Pancreas (tissue), 10 donors: ENCODE measurements around the gene THRA. TPM values are rescaled to one million over a fixed set of nuclear protein-coding genes. Genes with fewer than 3 reads are reported as not detected.

ENCODE experiments used
- ATAC-seq, 4 donors: fragments of 200-7000 bp; cut with Tn5 transposase; one replicate each; pipeline versions ENCODE4 v1.8.0 to v1.9.1; 2020; ENCODE audit warnings: mild to moderate bottlenecking in 4 of 4, moderate library complexity in 4 of 4
- DNase-seq, 6 donors: peaks; one replicate each; pipeline ENCODE4 v3.0.0-alpha.2; 2020
- FAIRE-seq: peaks from 2 replicates; lab custom pipeline; 2012; peaks lifted over from hg19 to GRCh38; lab: Jason Lieb, UNC
- H3K27ac ChIP-seq, 4 donors: fragments of 200-600 bp; sonication (generic); 1 replicate in 3 of 4; 2 replicates in 1 of 4; pipeline versions ENCODE4 v1.5.0 to v1.8.0; 2020
- H3K27me3 ChIP-seq, 4 donors: fragments of 200-600 bp; one replicate each; pipeline ENCODE4 v1.8.0; 2021
- H3K36me3 ChIP-seq, 3 donors: fragments of 200-600 bp; sonication (generic) in 1 of 3; one replicate each; pipeline versions ENCODE4 v1.5.0 to v1.8.0; 2020 to 2021
- H3K4me1 ChIP-seq, 3 donors: fragments of 200-600 bp; one replicate each; pipeline ENCODE4 v1.8.0; 2021
- H3K4me3 ChIP-seq, 4 donors: fragments of 200-600 bp; sonication (generic) in 2 of 4; one replicate each; pipeline versions ENCODE4 v1.5.0 to v1.8.0; 2020 to 2021
- H3K9me3 ChIP-seq, 4 donors: fragments of 200-600 bp; one replicate each; pipeline ENCODE4 v1.8.0; 2021
- WGBS, 2 donors: extraction: QIAGEN DNeasy Blood & Tissue Kit; methylation state at CpG; one replicate each; pipeline ENCODE4 v1.1.7; 2013; 5-methylcytosine and 5-hydroxymethylcytosine counted together
- intact Hi-C, 3 donors: fragments of 100-400 bp; cut with DNase I; formaldehyde crosslinking; loops; one replicate each; pipeline versions ENCODE4 v1.11.1 to v1.14.2; 2022
- polyA plus RNA-seq, 2 donors: library from polyadenylated mRNA; stranded (reverse); fragments of 200-250 nt; gene quantifications; one replicate each; pipeline ENCODE4 v1.2.3, GENCODE V29; 2013
- total RNA-seq, 6 donors: library from RNA; stranded (reverse); fragmentation: NEBNext Ultra II Directional in 4 of 6; extraction: Animal tissue kit (Norgen Biotek cat#: 25700) in 4 of 6; gene quantifications; one replicate each; pipeline versions ENCODE4 v1.2.1 to v1.2.4, GENCODE V29; 2021 to 2023
- TF ChIP-seq, protein P1 (sequence below), 4 donors: fragments of 200-600 bp; sonication (generic) in 3 of 4; IDR thresholded peaks; one replicate each; pipeline versions ENCODE4 v1.5.0 to v1.8.0; 2021; ENCODE audit warnings: antibody characterized with exemption in 4 of 4
- donor health status: healthy with polysubstance abuse.
- donor health status: DM: no; HTN: no; CAD: no; lungs with moderate emphysema.
- donor health status: DM: no; HTN: no; CAD: no.
- donor health status: control.
- donor health status: control.
- donor health status: Bipolar disorder and iron deficiency.
- donor health status: DM: yes; HTN: yes; CAD: no.
- donor health status: DM: no; HTN: no; CAD: no.
- donor health status: DM: no; HTN: no; CAD: no.
- donor health status: DM: yes; HTN: yes; CAD: no.

Gene THRA
- total and polyA plus RNA-seq, 8 donors: 13.8 to 35.7 (median 22.6) TPM

DNA sequence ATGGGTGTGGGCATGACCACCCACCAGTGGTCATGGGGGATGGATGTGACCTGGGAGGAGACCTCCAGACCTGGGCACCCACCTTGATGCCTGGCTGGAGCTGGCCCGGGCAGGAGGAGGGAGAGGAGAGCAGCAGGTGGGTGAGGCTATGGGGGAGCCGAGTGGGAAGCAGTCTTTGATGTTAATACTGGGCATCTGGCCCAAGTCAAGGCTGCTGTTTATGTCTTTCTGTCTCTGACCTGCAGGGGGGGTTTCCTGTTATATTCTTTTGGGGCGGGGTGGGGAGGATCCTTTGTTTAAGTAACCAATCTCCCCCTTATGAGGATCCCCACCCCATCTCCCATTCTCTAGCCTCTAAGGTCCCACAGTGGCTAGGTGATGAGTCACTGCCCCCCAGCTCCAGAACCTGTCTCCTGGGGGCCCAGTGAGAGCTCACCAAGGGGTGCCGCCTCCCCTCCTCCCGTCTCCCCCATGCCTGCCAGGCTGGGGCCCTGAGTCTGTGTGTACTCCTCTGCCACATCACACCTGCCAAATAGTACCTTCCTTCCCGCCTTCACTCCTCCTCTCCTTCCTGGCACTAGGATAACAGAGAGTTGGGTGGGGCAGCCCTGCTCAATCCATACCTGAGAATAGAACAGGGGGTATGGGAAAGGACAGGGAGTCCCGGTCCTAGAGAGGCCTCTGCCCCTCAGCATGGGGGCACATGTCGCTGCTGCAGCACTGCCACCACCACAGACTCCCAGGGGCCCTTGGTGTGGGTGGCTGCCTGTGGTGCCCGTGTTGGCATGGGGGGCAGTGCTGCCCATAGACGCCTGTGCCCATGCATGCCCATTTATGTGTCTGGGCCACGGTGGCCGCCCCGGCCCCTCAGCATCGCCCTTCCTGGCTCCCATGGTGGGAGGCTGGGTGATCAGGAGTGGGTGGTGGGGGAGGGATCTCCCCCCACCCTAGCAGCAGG lies 7.3 kb downstream of the THRA start:
- peak overlapping the region in 2 of 4 donors; percentile 4 to 28 for H3K4me3 ChIP-seq
- TF ChIP-seq, protein P1, sequence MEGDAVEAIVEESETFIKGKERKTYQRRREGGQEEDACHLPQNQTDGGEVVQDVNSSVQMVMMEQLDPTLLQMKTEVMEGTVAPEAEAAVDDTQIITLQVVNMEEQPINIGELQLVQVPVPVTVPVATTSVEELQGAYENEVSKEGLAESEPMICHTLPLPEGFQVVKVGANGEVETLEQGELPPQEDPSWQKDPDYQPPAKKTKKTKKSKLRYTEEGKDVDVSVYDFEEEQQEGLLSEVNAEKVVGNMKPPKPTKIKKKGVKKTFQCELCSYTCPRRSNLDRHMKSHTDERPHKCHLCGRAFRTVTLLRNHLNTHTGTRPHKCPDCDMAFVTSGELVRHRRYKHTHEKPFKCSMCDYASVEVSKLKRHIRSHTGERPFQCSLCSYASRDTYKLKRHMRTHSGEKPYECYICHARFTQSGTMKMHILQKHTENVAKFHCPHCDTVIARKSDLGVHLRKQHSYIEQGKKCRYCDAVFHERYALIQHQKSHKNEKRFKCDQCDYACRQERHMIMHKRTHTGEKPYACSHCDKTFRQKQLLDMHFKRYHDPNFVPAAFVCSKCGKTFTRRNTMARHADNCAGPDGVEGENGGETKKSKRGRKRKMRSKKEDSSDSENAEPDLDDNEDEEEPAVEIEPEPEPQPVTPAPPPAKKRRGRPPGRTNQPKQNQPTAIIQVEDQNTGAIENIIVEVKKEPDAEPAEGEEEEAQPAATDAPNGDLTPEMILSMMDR (IDR thresholded peaks at IDR 0.05): no peak
- ATAC-seq (peak in 3 of 4 donors; percentile 13 to 29 (median 19)), FAIRE-seq (no peak), DNase-seq (peak in 5 of 6 donors; percentile 40 to 81 (median 59))
- H3K36me3 ChIP-seq: no peaks in the 10 kb centered on the region
- peak overlapping the region; percentile 71 to 91 (median 82) for H3K27ac ChIP-seq
- no peaks in the 10 kb centered on the region for H3K27me3 ChIP-seq
- intact Hi-C loops: loop anchor here in 1 of 3 donors (10.0 kb wide), 1 partner anchor 55 kb away; the partner anchor contains the start of gene MSL1
- no peaks in the 10 kb centered on the region for H3K9me3 ChIP-seq
- WGBS, 2 donors: 14 to 18% methylated on average over 14 of the region's 14 CpGs
- H3K4me1 ChIP-seq: peaks cover 66 to 80% (median 67%) of the 10 kb centered on the region in 3 donors

- H3K27me3 ChIP-seq: no peaks in the 10 kb centered on the region
- FAIRE-seq (no peak), DNase-seq (peak in 4 of 6 donors; percentile 35 to 62 (median 52)), ATAC-seq (peak in 1 of 4 donors; percentile 9)
- TF ChIP-seq, protein P1 (IDR thresholded peaks at IDR 0.05): no peak
- H3K4me1 ChIP-seq: peaks cover 67 to 80% (median 69%) of the 10 kb centered on the region in 3 donors
- peak overlapping the region in 2 of 4 donors; percentile 17 for H3K4me3 ChIP-seq
- WGBS, 2 donors: 5 to 6% methylated on average over 6 to 8 of the region's 8 CpGs
- intact Hi-C loops: no loop called here
- H3K27ac ChIP-seq: peak overlapping the region; percentile 71 to 91 (median 82)
- H3K36me3 ChIP-seq: no peaks in the 10 kb centered on the region
- H3K9me3 ChIP-seq: no peaks in the 10 kb centered on the region
Observed at GRCh38 chr17:40070709-40071312, 8.0 kb downstream of the THRA start.

DNA sequence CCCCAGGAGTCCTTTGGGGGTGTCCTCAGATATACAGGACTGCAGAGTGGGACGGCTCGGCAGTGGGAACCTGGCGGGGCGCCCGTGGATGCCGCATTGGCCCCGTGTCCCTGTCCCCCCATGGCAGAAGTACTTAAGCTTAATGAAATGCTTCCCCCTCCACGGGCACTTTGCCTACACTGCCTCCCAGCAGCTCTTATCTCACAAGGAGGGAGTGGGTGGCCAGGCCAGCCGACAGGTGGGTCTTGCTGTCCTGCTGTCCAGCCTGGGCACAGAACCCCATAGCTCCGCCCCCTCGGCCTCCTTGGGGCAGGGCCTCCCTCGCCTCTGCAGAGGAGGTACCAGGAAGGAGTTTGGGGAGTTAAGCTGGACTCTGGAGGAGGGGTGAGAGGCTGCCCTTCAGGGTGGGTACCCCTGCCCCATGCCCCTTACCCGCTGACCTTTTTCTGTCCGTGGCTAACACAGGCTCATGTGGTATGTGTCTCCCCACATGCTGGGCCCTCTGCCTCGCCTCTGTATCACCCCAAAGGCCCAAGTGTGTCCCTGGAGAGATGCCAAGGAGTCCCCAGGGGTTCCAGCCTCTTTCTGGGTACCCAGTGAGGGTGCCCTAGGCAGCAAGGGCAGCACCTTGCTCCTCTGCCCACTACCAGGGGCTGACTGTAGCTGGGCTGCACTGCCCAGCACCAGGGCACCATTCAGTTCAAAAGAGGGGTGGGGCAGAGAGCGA lies 8.7 kb downstream of the THRA start:
- H3K27ac ChIP-seq: peak overlapping the region; percentile 71 to 91 (median 82)
- DNase-seq: peak; percentile 83 to 96 (median 89)
- H3K4me3 ChIP-seq: peak overlapping the region in 2 of 4 donors; percentile 17
- no peak for FAIRE-seq
- intact Hi-C loops: no loop called here
- TF ChIP-seq, protein P1 (IDR thresholded peaks at IDR 0.05): no peak
- H3K9me3 ChIP-seq: no peaks in the 10 kb centered on the region
- no peaks in the 10 kb centered on the region for H3K36me3 ChIP-seq
- ATAC-seq: peak; percentile 38 to 63 (median 47)
- H3K27me3 ChIP-seq: no peaks in the 10 kb centered on the region
- 14 to 16% methylated on average over 16 of the region's 16 CpGs for WGBS, 2 donors
- H3K4me1 ChIP-seq: peaks cover 73 to 82% (median 75%) of the 10 kb centered on the region in 3 donors

GRCh38 chr17:40072040-40072734 lies 9.4 kb downstream of the THRA start:
- Histone ChIP-seq H3K36me3 (no peaks in the 10 kb centered on the region), H3K9me3 (no peaks in the 10 kb centered on the region), H3K27me3 (no peaks in the 10 kb centered on the region), H3K4me3 (peak overlapping the region in 2 of 4 donors; percentile 17), H3K27ac (peak overlapping the region; percentile 71 to 91 (median 82)), H3K4me1 (peaks cover 74 to 82% (median 77%) of the 10 kb centered on the region in 3 donors)
- TF ChIP-seq, protein P1 (IDR thresholded peaks at IDR 0.05): no peak
- FAIRE-seq: no peak
- DNase-seq: peak; percentile 83 to 97 (median 94)
- 6 to 7% methylated on average over 19 of the region's 19 CpGs for WGBS, 2 donors
- peak; percentile 43 to 57 (median 46) for ATAC-seq
- intact Hi-C loops: no loop called here
